Measurements from ENCODE around the gene DHX8.

- TF ChIP-seq CTCF (conservative IDR thresholded peaks at IDR 0.05; ENCODE audit: low read length) (no peak), EZH2phosphoT487 (IDR thresholded peaks at IDR 0.05; ENCODE audit: borderline replicate concordance, low read depth, low read length) (no peak)
Measured at GRCh38 chr17:43546319-43547188, 62.8 kb downstream of the DHX8 start, which contains the start of gene ETV4.

All from OCI-LY7 (cell line).